ENCODE measurements around the gene TRIM36.

The TRIM36 gene

GRCh38 chr5:115168829-115169486, 750 bp downstream of the TRIM36 start:
- no peak for DNase-seq (ENCODE audit: low read depth in 2 of 2, low spot score in 1 of 2)

GRCh38 chr5:115166744-115167393, 2.8 kb downstream of the TRIM36 start:
- DNase-seq (ENCODE audit: low read depth in 2 of 2, low spot score in 1 of 2) = no peak

- DNase-seq (ENCODE audit: low read depth in 2 of 2, low spot score in 1 of 2) = no peak
Measured at GRCh38 chr5:115165790-115166189, 3.9 kb downstream of the TRIM36 start.

- no peak for DNase-seq (ENCODE audit: low read depth in 2 of 2, low spot score in 1 of 2)
Measured at GRCh38 chr5:115160975-115161475, 8.7 kb downstream of the TRIM36 start.

- DNase-seq (ENCODE audit: low read depth in 2 of 2, low spot score in 1 of 2) = no peak
Measured at GRCh38 chr5:115151208-115151805, 18.4 kb downstream of the TRIM36 start.

- no peak for DNase-seq (ENCODE audit: low read depth in 2 of 2, low spot score in 1 of 2)
Measured at GRCh38 chr5:115150512-115150911, 19.2 kb downstream of the TRIM36 start.

GRCh38 chr5:115147052-115147451, 22.7 kb downstream of the TRIM36 start:
- no peak for DNase-seq (ENCODE audit: low read depth in 2 of 2, low spot score in 1 of 2)

GRCh38 chr5:115136294-115136693, 33.4 kb downstream of the TRIM36 start:
- DNase-seq (ENCODE audit: low read depth in 2 of 2, low spot score in 1 of 2) = no peak

- no peak for DNase-seq (ENCODE audit: low read depth in 2 of 2, low spot score in 1 of 2)
Measured at GRCh38 chr5:115132465-115132864, 37.2 kb downstream of the TRIM36 start.

- DNase-seq (ENCODE audit: low read depth in 2 of 2, low spot score in 1 of 2) = no peak
Measured at GRCh38 chr5:115126303-115126702, 43.4 kb downstream of the TRIM36 start.

GRCh38 chr5:115124741-115125140, 45.0 kb downstream of the TRIM36 start:
- DNase-seq (ENCODE audit: low read depth in 2 of 2, low spot score in 1 of 2) = no peak

- DNase-seq (ENCODE audit: low read depth in 2 of 2, low spot score in 1 of 2) = no peak
Measured at GRCh38 chr5:115116001-115116400, 53.7 kb downstream of the TRIM36 start.

- no peak for DNase-seq (ENCODE audit: low read depth in 2 of 2, low spot score in 1 of 2)
Measured at GRCh38 chr5:115109840-115110239, 59.9 kb downstream of the TRIM36 start.

- DNase-seq (ENCODE audit: low read depth in 2 of 2, low spot score in 1 of 2) = no peak
Measured at GRCh38 chr5:115109356-115109755, 60.4 kb downstream of the TRIM36 start.

- DNase-seq (ENCODE audit: low read depth in 2 of 2, low spot score in 1 of 2) = no peak
Measured at GRCh38 chr5:115100319-115100955, 69.3 kb downstream of the TRIM36 start.

GRCh38 chr5:115098041-115098702, 71.5 kb downstream of the TRIM36 start:
- no peak for DNase-seq (ENCODE audit: low read depth in 2 of 2, low spot score in 1 of 2)

- DNase-seq (ENCODE audit: low read depth in 2 of 2, low spot score in 1 of 2) = no peak
Measured at GRCh38 chr5:115097236-115097635, 72.5 kb downstream of the TRIM36 start.

- DNase-seq (ENCODE audit: low read depth in 2 of 2, low spot score in 1 of 2) = no peak
Measured at GRCh38 chr5:115096034-115096769, 73.5 kb downstream of the TRIM36 start.

- DNase-seq (ENCODE audit: low read depth in 2 of 2, low spot score in 1 of 2) = no peak
Measured at GRCh38 chr5:115087951-115088350, 81.8 kb downstream of the TRIM36 start.

- DNase-seq (ENCODE audit: low read depth in 2 of 2, low spot score in 1 of 2) = no peak
Measured at GRCh38 chr5:115086473-115086872, 83.2 kb downstream of the TRIM36 start.
